GM23338 (cell line): ENCODE data around the gene FAM228B. TPM values are rescaled to one million over a fixed set of nuclear protein-coding genes. Genes with fewer than 3 reads are reported as not detected.

Experiments
- ATAC-seq: fragments of 200-7000 bp; cut with Tn5 transposase; 3 replicates; pipeline ENCODE4 v1.9.1; 2020
- DNase-seq: peaks from one replicate; pipeline ENCODE4 v3.0.0-alpha.2; 2015; ENCODE audit warnings: low spot score
- H2AFZ ChIP-seq: fragments of 200-600 bp; sonication (generic); 2 replicates; pipeline ENCODE4 v1.8.0; 2016; ENCODE audit warnings: antibody characterized with exemption, mild to moderate bottlenecking, moderate library complexity
- H3F3A ChIP-seq: fragments of 200-600 bp; sonication (generic); replicated peaks from 2 replicates; pipeline ENCODE4 v1.8.0; 2017; ENCODE audit warnings: antibody characterized with exemption, mixed run types, low read depth
- H3K27ac ChIP-seq: fragments of 200-600 bp; sonication (generic); 2 replicates; pipeline ENCODE4 v1.6.1; 2016; ENCODE audit warnings: low read depth
- H3K27me3 ChIP-seq: fragments of 200-600 bp; sonication (generic); 2 replicates; pipeline ENCODE4 v1.8.0; 2016; ENCODE audit warnings: mild to moderate bottlenecking, mixed run types, moderate library complexity; ENCODE audit not compliant: insufficient read depth
- H3K36me3 ChIP-seq: fragments of 200-600 bp; sonication (generic); 2 replicates; pipeline ENCODE4 v1.8.0; 2016; ENCODE audit warnings: mild to moderate bottlenecking; ENCODE audit not compliant: insufficient read depth
- H3K4me1 ChIP-seq: fragments of 200-600 bp; sonication (generic); 2 replicates; pipeline ENCODE4 v1.8.0; 2016; ENCODE audit warnings: mild to moderate bottlenecking, moderate library complexity; ENCODE audit not compliant: insufficient read depth
- H3K4me2 ChIP-seq: fragments of 200-600 bp; sonication (generic); 2 replicates; pipeline ENCODE4 v1.7.1; 2017; ENCODE audit warnings: mixed run types
- H3K4me3 ChIP-seq: fragments of 200-600 bp; sonication (generic); 2 replicates; pipeline ENCODE4 v1.6.1; 2016; ENCODE audit warnings: mixed run types
- H3K79me2 ChIP-seq: fragments of 200-600 bp; sonication (generic); replicated peaks from 2 replicates; pipeline ENCODE4 v1.8.0; 2017; ENCODE audit warnings: mild to moderate bottlenecking; ENCODE audit not compliant: insufficient read depth
- H3K9me2 ChIP-seq: fragments of 200-600 bp; sonication (generic); 2 replicates; pipeline ENCODE4 v1.8.0; 2017; ENCODE audit not compliant: insufficient read depth
- H4K20me1 ChIP-seq: fragments of 200-600 bp; sonication (generic); replicated peaks from 2 replicates; pipeline ENCODE4 v1.8.0; 2017; ENCODE audit warnings: mild to moderate bottlenecking; ENCODE audit not compliant: insufficient read depth
- H3K27ac Mint-ChIP-seq: 2 replicates; pipeline ENCODE4 v1.8.0; 2020; ENCODE audit warnings: inconsistent platforms, mild to moderate bottlenecking, moderate library complexity, mixed read lengths
- H3K27me3 Mint-ChIP-seq: 3 replicates; pipeline ENCODE4 v1.8.0; 2022; ENCODE audit warnings: low read depth, mild to moderate bottlenecking, moderate library complexity, mixed read lengths, inconsistent platforms; ENCODE audit not compliant: insufficient read depth, poor library complexity
- H3K36me3 Mint-ChIP-seq: 3 replicates; pipeline ENCODE4 v1.8.0; 2021; ENCODE audit warnings: low read depth, mild to moderate bottlenecking, inconsistent platforms, moderate library complexity, mixed read lengths
- H3K4me1 Mint-ChIP-seq: 3 replicates; pipeline ENCODE4 v1.8.0; 2020; ENCODE audit warnings: mild to moderate bottlenecking, inconsistent platforms, mixed read lengths
- H3K4me3 Mint-ChIP-seq: 3 replicates; pipeline ENCODE4 v1.8.0; 2021; ENCODE audit warnings: moderate library complexity, mild to moderate bottlenecking, inconsistent platforms, mixed read lengths
- H3K9me3 Mint-ChIP-seq: 3 replicates; pipeline ENCODE4 v1.8.0; 2020; ENCODE audit warnings: moderate library complexity, mild to moderate bottlenecking, inconsistent platforms, mixed read lengths
- CREB1 ChIP-seq: fragments of 250-450 bp; sonication (Bioruptor Pico); IDR thresholded peaks from 2 replicates; pipeline ENCODE4 v1.5.0; 2020; ENCODE audit warnings: low read depth, mild to moderate bottlenecking, moderate library complexity
- EZH2 ChIP-seq: fragments of 200-600 bp; sonication (generic); IDR thresholded peaks from one replicate; pipeline ENCODE4 v1.8.0; 2017; ENCODE audit warnings: antibody characterized with exemption, mild to moderate bottlenecking, low read depth; ENCODE audit not compliant: unreplicated experiment
- EZH2phosphoT487 ChIP-seq: fragments of 200-600 bp; sonication (generic); IDR thresholded peaks from one replicate; pipeline ENCODE4 v1.8.1; 2018; ENCODE audit warnings: antibody characterized with exemption; ENCODE audit not compliant: unreplicated experiment
- JUNB ChIP-seq: IDR thresholded peaks from one replicate; pipeline ENCODE4 v1.6.1; 2016; ENCODE audit warnings: antibody characterized with exemption; ENCODE audit not compliant: unreplicated experiment
- NANOG ChIP-seq: IDR thresholded peaks from 2 replicates; pipeline ENCODE4 v1.6.1; 2016; ENCODE audit warnings: antibody characterized with exemption, borderline replicate concordance
- STAT1 ChIP-seq: IDR thresholded peaks from one replicate; pipeline ENCODE4 v1.6.1; 2016; ENCODE audit warnings: antibody characterized with exemption; ENCODE audit not compliant: unreplicated experiment
- ZNF462 ChIP-seq: fragments of 250-450 bp; sonication (Bioruptor Pico); IDR thresholded peaks from 2 replicates; pipeline ENCODE4 v1.5.0; 2020; ENCODE audit warnings: mild to moderate bottlenecking, moderate library complexity
- polyA plus RNA-seq: library from polyadenylated mRNA; unstranded; fragments of >200 nt; fragmentation: Nextera tagmentation; extraction: Ambion mirVana; gene quantifications from 2 replicates; pipeline ENCODE4 v1.2.1, GENCODE V29; 2016
- total RNA-seq: library from RNA; depleted of rRNA; stranded (reverse); fragments of >200 nt; shearing (Covaris generic); gene quantifications from 2 replicates; pipeline ENCODE4 v1.2.3, GENCODE V29; 2014
- TF ChIP-seq, protein P1 (sequence below): IDR thresholded peaks from one replicate; pipeline ENCODE4 v1.6.1; 2018; ENCODE audit warnings: antibody characterized with exemption; ENCODE audit not compliant: unreplicated experiment
- TF ChIP-seq, protein P2 (sequence below): IDR thresholded peaks from 2 replicates; pipeline ENCODE4 v1.6.1; 2016; ENCODE audit warnings: antibody characterized with exemption
- TF ChIP-seq, protein P3 (sequence below), 2 experiments: fragments of 200-600 bp in 1 of 2; sonication (generic) in 1 of 2; conservative IDR thresholded peaks; 2 replicates each; pipeline versions ENCODE4 v1.5.1 to v1.6.1; 2016 to 2017; ENCODE audit warnings: antibody characterized with exemption in 2 of 2, low read depth in 2 of 2, mild to moderate bottlenecking in 2 of 2, moderate library complexity in 1 of 2

The FAM228B gene
- total and polyA plus RNA-seq, 2 experiments from 2014 or later = 3.4 to 7.9 TPM

- no peaks in the 10 kb centered on the region; the same call in 2 of the 3 replicates for H3K36me3 Mint-ChIP-seq
- no peaks in the 10 kb centered on the region for H3K4me1 ChIP-seq
- DNase-seq (no peak), ATAC-seq (no peak)
- no peaks in the 10 kb centered on the region for H3K9me2 ChIP-seq
- H3K79me2 ChIP-seq = no peaks in the 10 kb centered on the region
- peaks cover 10% of the 10 kb centered on the region for H3K27me3 Mint-ChIP-seq
- H3K27ac ChIP-seq = no peak overlapping the region
- no peaks in the 10 kb centered on the region for H3K9me3 Mint-ChIP-seq
- peaks cover 7% of the 10 kb centered on the region for H3K4me1 Mint-ChIP-seq
- no peak overlapping the region for H3K4me3 ChIP-seq
- no peak overlapping the region for H3K4me2 ChIP-seq
- H3K4me3 Mint-ChIP-seq = no peak overlapping the region
- H3K36me3 ChIP-seq = no peaks in the 10 kb centered on the region
- H3F3A ChIP-seq = no peaks in the 10 kb centered on the region
- H4K20me1 ChIP-seq = no peaks in the 10 kb centered on the region
- H3K27me3 ChIP-seq = no peaks in the 10 kb centered on the region
- TF ChIP-seq, protein P1, sequence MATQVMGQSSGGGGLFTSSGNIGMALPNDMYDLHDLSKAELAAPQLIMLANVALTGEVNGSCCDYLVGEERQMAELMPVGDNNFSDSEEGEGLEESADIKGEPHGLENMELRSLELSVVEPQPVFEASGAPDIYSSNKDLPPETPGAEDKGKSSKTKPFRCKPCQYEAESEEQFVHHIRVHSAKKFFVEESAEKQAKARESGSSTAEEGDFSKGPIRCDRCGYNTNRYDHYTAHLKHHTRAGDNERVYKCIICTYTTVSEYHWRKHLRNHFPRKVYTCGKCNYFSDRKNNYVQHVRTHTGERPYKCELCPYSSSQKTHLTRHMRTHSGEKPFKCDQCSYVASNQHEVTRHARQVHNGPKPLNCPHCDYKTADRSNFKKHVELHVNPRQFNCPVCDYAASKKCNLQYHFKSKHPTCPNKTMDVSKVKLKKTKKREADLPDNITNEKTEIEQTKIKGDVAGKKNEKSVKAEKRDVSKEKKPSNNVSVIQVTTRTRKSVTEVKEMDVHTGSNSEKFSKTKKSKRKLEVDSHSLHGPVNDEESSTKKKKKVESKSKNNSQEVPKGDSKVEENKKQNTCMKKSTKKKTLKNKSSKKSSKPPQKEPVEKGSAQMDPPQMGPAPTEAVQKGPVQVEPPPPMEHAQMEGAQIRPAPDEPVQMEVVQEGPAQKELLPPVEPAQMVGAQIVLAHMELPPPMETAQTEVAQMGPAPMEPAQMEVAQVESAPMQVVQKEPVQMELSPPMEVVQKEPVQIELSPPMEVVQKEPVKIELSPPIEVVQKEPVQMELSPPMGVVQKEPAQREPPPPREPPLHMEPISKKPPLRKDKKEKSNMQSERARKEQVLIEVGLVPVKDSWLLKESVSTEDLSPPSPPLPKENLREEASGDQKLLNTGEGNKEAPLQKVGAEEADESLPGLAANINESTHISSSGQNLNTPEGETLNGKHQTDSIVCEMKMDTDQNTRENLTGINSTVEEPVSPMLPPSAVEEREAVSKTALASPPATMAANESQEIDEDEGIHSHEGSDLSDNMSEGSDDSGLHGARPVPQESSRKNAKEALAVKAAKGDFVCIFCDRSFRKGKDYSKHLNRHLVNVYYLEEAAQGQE = no peak
- peak overlapping the region; percentile 19; the same call in 1 of the 2 replicates for H3K27ac Mint-ChIP-seq
- H2AFZ ChIP-seq = no peak overlapping the region
These were observed 83.4 kb downstream of the FAM228B start for GRCh38 chr2:24206714-24207113.

- no peak overlapping the region for H3K4me3 ChIP-seq
- Mint-ChIP-seq H3K27ac (no peak overlapping the region), H3K9me3 (no peaks in the 10 kb centered on the region), H3K27me3 (peaks cover 10% of the 10 kb centered on the region), H3K4me3 (no peak overlapping the region), H3K4me1 (peaks cover 7% of the 10 kb centered on the region), H3K36me3 (no peaks in the 10 kb centered on the region; the same call in 2 of the 3 replicates)
- H3K4me1 ChIP-seq = no peaks in the 10 kb centered on the region
- H3K9me2 ChIP-seq = no peaks in the 10 kb centered on the region
- H3K4me2 ChIP-seq = no peak overlapping the region
- ATAC-seq = no peak
- no peak overlapping the region for H2AFZ ChIP-seq
- no peaks in the 10 kb centered on the region for H3K36me3 ChIP-seq
- H3F3A ChIP-seq = no peaks in the 10 kb centered on the region
- no peaks in the 10 kb centered on the region for H3K27me3 ChIP-seq
- no peaks in the 10 kb centered on the region for H3K79me2 ChIP-seq
- H4K20me1 ChIP-seq = no peaks in the 10 kb centered on the region
- no peak overlapping the region for H3K27ac ChIP-seq
- no peak for DNase-seq
- TF ChIP-seq, protein P2, sequence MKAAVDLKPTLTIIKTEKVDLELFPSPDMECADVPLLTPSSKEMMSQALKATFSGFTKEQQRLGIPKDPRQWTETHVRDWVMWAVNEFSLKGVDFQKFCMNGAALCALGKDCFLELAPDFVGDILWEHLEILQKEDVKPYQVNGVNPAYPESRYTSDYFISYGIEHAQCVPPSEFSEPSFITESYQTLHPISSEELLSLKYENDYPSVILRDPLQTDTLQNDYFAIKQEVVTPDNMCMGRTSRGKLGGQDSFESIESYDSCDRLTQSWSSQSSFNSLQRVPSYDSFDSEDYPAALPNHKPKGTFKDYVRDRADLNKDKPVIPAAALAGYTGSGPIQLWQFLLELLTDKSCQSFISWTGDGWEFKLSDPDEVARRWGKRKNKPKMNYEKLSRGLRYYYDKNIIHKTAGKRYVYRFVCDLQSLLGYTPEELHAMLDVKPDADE = no peak
- TF ChIP-seq EZH2 = no peak
- no peak for TF ChIP-seq JUNB
- no peak for TF ChIP-seq EZH2phosphoT487
- TF ChIP-seq ZNF462 (CRISPR knock-in tag) = no peak
- TF ChIP-seq, protein P3, sequence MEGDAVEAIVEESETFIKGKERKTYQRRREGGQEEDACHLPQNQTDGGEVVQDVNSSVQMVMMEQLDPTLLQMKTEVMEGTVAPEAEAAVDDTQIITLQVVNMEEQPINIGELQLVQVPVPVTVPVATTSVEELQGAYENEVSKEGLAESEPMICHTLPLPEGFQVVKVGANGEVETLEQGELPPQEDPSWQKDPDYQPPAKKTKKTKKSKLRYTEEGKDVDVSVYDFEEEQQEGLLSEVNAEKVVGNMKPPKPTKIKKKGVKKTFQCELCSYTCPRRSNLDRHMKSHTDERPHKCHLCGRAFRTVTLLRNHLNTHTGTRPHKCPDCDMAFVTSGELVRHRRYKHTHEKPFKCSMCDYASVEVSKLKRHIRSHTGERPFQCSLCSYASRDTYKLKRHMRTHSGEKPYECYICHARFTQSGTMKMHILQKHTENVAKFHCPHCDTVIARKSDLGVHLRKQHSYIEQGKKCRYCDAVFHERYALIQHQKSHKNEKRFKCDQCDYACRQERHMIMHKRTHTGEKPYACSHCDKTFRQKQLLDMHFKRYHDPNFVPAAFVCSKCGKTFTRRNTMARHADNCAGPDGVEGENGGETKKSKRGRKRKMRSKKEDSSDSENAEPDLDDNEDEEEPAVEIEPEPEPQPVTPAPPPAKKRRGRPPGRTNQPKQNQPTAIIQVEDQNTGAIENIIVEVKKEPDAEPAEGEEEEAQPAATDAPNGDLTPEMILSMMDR (conservative IDR thresholded peaks at IDR 0.05; ENCODE audit: low read depth in 2 of 2) = no peak
- TF ChIP-seq STAT1 = no peak
- no peak for TF ChIP-seq NANOG
- no peak for TF ChIP-seq CREB1 (CRISPR knock-in tag)
These were observed 84.1 kb downstream of the FAM228B start for GRCh38 chr2:24207359-24207758.
